LNCAP (cell line): Measurements from ENCODE around the gene ZCCHC8.

Source experiments
- TF ChIP-seq, protein P1 (sequence below): fragments of 450-650 bp; IDR thresholded peaks from 2 replicates; pipeline ENCODE4 v1.5.1; 2017; ENCODE audit warnings: mild to moderate bottlenecking

Gene ZCCHC8

DNA sequence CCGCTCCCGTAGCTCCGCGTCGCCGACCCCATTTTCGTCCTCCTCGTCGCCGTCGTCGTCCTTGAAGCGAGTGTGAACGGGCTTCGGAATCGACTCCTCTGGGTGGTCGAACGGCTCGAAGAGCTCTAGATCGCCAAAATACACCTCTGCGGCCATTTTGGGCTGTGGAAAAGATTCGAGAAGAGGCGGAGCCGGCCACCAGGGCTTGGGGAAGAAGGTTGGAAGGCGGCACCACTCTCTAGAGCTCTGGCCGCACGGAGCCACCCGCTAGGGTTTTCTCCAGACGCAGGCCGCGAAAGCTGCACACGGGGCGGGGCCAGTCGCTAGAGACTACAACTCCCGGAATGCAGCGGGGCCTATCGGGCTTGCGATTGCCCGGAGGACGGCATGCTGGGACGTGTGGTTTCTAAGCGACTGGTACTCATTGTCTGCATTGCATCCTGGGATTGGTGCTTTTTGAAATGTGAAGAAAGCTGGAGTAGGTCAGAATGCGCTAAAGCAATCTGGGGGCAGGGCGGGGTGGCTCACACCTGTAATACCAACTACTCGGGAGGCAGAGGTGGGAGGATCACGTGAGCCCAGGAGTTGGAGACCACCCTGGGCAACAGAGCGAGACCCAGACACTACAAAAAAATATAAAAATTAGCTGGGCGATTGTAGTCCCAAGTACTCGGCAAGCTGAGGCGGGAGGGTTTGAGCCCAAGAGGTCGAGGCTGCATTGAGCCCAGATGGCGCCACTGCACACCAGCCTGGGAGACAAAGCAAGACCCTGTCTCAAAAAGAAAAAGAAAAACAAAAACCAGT lies at the start of gene ZCCHC8:
ZCCHC8 (minus strand) TSS at position 248 of the 804 bp plus-strand sequence; CDS start at position 156, 92 bp downstream.
- TF ChIP-seq, protein P1, sequence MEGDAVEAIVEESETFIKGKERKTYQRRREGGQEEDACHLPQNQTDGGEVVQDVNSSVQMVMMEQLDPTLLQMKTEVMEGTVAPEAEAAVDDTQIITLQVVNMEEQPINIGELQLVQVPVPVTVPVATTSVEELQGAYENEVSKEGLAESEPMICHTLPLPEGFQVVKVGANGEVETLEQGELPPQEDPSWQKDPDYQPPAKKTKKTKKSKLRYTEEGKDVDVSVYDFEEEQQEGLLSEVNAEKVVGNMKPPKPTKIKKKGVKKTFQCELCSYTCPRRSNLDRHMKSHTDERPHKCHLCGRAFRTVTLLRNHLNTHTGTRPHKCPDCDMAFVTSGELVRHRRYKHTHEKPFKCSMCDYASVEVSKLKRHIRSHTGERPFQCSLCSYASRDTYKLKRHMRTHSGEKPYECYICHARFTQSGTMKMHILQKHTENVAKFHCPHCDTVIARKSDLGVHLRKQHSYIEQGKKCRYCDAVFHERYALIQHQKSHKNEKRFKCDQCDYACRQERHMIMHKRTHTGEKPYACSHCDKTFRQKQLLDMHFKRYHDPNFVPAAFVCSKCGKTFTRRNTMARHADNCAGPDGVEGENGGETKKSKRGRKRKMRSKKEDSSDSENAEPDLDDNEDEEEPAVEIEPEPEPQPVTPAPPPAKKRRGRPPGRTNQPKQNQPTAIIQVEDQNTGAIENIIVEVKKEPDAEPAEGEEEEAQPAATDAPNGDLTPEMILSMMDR: no peak

DNA sequence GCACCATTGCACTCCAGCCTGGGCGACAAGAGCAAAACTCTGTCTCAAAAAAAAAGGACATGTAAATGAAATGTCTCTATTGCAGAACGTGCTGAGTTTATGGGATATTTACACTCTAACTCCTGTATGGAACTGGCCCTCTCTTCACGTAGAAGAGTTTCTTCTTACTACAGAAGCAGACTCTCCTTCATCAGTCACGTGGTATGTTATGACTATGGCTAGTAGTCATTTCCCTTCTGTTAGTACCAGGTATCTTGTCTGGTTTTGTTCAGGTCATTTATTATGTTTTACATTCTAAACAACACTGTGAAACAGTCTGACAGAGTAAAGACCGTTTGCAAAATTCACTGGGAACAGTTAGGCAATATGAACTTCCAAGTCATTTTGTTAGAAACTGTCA lies 46.6 kb upstream of the ZCCHC8 start:
- TF ChIP-seq, protein P1: no peak

DNA sequence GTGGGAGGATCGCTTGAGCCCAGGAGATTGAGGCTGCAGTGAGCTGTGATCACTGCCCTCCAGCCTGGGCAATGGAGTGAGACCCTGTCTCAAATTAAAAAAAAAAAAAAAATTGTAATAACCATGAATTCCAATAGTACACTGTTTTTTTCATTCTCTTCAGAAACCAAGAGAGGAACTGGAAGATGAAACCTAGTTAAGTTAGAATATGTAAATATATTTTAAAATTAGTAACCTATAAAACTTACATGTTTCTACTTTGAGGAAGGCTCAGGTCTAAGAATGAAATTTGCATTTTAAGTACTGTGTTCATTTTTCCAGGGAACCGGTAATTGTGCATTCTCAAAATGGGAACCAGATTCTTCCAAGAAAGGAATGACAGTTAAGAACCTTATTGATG lies 45.1 kb upstream of the ZCCHC8 start:
- TF ChIP-seq, protein P1: no peak

DNA sequence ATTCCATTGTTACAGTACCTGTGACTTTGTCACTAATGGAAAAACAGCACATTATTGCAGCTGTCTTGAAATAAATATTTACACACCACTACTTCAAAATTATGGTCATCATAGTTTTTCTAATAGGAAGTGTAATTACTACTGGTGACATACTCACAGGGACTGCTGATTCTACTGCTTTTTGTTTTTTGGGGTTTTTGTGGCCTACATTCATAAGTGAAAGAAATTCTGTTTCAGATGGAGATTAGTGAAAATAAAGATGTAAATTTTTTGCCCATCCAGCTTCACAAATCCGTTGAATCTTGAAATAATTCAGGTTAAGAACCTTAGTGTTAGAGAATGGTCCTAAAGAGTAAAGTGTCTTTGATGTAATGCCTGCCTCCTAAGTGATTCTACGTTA lies 43.8 kb upstream of the ZCCHC8 start:
- TF ChIP-seq, protein P1: no peak

DNA sequence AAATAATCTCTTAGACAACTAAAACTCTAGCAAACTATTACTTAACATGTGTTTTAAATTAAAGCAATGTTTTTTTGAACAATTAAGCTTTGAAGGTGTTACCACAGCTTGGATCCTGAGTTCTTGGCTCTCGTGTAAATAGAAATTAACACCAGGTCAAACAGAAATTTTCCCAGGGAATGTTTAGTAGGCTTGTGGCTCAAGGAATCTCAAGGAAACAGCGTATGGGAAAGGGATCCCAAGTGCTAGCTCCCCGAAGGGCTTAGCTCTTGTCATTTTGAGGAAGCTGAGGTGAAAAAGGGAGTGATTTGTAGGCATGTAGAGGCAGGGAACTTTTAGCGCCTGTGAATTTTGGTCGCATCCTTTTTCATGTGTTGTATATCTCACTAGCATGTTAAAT lies 37.8 kb upstream of the ZCCHC8 start:
- TF ChIP-seq, protein P1: no peak

DNA sequence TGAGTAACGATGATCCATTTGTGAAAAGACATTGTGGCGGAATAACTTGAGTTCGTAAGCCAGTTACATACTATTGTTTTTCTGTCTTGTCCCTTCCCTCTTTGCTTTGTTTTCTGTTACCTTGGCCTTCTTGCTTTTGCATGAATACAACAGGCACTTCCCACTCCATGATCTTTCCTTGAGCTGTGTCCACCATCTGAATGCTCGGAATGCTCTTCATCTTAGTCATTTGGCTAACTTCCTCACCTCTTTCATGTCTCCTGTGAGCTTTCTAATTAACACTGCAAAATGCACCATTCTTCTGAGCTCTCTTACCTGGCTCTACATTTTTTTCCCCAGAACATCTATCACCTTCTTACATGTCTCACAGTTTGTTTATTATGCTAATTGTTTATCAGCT lies 36.3 kb upstream of the ZCCHC8 start:
- TF ChIP-seq, protein P1: no peak

DNA sequence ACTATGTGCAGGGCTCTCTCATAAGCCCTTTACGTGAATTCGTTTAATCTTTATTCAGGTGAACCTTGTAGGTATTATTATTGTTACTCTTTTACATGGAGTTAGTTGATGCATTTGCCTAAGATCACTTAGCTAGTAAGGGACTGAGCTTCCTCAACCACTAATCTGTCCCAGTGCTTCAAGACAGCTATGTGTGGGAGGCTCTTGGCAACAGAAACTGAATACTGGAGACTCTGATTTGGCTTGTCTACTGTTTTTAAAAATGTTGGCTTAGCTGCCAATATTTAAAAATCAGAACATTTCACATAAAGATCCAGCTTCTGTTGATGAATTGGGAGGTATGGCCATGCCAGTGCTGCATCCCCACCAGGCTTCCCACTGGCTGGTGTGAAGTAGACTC lies 33.1 kb upstream of the ZCCHC8 start:
- TF ChIP-seq, protein P1: no peak
